ENCODE measurements around the gene ADAT1.

Gene ADAT1

GRCh38 chr16:75640598-75640997 lies 17.5 kb upstream of the ADAT1 start:
- H3K4me3 Mint-ChIP-seq, result no peak overlapping the region
- no peaks in the 10 kb centered on the region for H3K9me3 Mint-ChIP-seq
- DNase-seq, result no peak
- peaks cover 8% of the 10 kb centered on the region for H3K27me3 Mint-ChIP-seq (ENCODE audit: low read depth, poor library complexity)
- TF ChIP-seq, protein P1, sequence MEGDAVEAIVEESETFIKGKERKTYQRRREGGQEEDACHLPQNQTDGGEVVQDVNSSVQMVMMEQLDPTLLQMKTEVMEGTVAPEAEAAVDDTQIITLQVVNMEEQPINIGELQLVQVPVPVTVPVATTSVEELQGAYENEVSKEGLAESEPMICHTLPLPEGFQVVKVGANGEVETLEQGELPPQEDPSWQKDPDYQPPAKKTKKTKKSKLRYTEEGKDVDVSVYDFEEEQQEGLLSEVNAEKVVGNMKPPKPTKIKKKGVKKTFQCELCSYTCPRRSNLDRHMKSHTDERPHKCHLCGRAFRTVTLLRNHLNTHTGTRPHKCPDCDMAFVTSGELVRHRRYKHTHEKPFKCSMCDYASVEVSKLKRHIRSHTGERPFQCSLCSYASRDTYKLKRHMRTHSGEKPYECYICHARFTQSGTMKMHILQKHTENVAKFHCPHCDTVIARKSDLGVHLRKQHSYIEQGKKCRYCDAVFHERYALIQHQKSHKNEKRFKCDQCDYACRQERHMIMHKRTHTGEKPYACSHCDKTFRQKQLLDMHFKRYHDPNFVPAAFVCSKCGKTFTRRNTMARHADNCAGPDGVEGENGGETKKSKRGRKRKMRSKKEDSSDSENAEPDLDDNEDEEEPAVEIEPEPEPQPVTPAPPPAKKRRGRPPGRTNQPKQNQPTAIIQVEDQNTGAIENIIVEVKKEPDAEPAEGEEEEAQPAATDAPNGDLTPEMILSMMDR (IDR thresholded peaks at IDR 0.05), result no peak
- peaks cover 8% of the 10 kb centered on the region for H3K4me1 Mint-ChIP-seq
- peaks cover 81% of the 10 kb centered on the region for H3K36me3 Mint-ChIP-seq (ENCODE audit: low read depth)
- H3K27ac Mint-ChIP-seq, result peak overlapping the region; percentile 82

- H3K27me3 Mint-ChIP-seq (ENCODE audit: low read depth, poor library complexity), result peaks cover 8% of the 10 kb centered on the region
- TF ChIP-seq, protein P1 (IDR thresholded peaks at IDR 0.05), result no peak
- H3K36me3 Mint-ChIP-seq (ENCODE audit: low read depth), result peaks cover 79% of the 10 kb centered on the region
- no peak for DNase-seq
- no peak overlapping the region for H3K4me3 Mint-ChIP-seq
- H3K4me1 Mint-ChIP-seq, result no peaks in the 10 kb centered on the region
- peak overlapping the region; percentile 30 for H3K27ac Mint-ChIP-seq
- no peaks in the 10 kb centered on the region for H3K9me3 Mint-ChIP-seq
These were observed 12.0 kb upstream of the ADAT1 start for GRCh38 chr16:75635036-75635435.

- TF ChIP-seq, protein P1 (IDR thresholded peaks at IDR 0.05), result no peak
- no peaks in the 10 kb centered on the region for H3K4me1 Mint-ChIP-seq
- H3K4me3 Mint-ChIP-seq, result no peak overlapping the region
- H3K9me3 Mint-ChIP-seq, result no peaks in the 10 kb centered on the region
- H3K27me3 Mint-ChIP-seq (ENCODE audit: low read depth, poor library complexity), result peaks cover 8% of the 10 kb centered on the region
- peaks cover 83% of the 10 kb centered on the region for H3K36me3 Mint-ChIP-seq (ENCODE audit: low read depth)
- no peak overlapping the region for H3K27ac Mint-ChIP-seq
- DNase-seq, result no peak
These were observed 9.8 kb upstream of the ADAT1 start for GRCh38 chr16:75632857-75633256.

DNA sequence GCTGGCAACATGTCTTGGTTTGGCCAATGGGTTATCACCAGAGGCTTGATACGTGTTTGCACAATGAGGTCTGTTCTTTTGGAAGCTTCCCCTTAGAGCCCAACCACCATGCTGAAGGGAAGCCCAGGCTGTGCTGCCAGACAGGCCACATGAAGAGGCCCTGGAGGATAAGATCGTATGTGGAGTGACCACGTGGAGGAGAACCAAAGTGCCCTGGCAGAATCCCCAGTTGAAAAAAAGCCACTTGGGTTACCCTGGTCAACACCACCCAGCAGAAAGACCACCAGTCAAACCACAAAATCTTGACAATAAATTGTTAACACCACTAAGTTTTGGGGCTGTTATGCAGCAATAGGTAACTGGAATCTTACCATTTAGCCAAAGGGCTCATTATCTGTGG lies 7.0 kb upstream of the ADAT1 start:
- H3K4me3 Mint-ChIP-seq, result no peak overlapping the region
- no peak overlapping the region for H3K27ac Mint-ChIP-seq
- no peaks in the 10 kb centered on the region for H3K9me3 Mint-ChIP-seq
- no peaks in the 10 kb centered on the region for H3K27me3 Mint-ChIP-seq (ENCODE audit: low read depth, poor library complexity)
- TF ChIP-seq, protein P1 (IDR thresholded peaks at IDR 0.05), result no peak
- peaks cover 80% of the 10 kb centered on the region for H3K36me3 Mint-ChIP-seq (ENCODE audit: low read depth)
- DNase-seq, result no peak
- H3K4me1 Mint-ChIP-seq, result no peaks in the 10 kb centered on the region

DNA sequence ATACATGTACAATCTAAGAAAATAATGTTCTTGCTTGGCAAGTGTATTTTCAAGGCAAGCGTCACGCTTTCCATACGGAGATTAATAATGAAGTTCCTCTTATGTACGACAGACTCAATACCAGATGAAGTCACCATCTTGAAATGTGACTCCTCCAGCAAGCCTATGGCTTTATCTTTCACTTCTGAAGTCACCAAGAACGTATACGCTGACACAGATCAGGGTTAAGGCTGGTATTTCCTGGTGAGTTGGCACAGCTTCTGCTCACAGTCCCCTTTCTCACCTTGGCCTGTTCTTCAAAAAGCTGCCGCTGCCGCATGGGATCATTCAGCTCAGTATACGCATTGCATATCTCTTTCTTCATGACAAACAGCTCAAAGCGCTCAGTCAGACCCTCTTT lies 6.1 kb upstream of the ADAT1 start:
- DNase-seq, result no peak
- no peaks in the 10 kb centered on the region for H3K27me3 Mint-ChIP-seq (ENCODE audit: low read depth, poor library complexity)
- no peak overlapping the region for H3K4me3 Mint-ChIP-seq
- TF ChIP-seq, protein P1 (IDR thresholded peaks at IDR 0.05), result no peak
- peaks cover 80% of the 10 kb centered on the region for H3K36me3 Mint-ChIP-seq (ENCODE audit: low read depth)
- H3K9me3 Mint-ChIP-seq, result no peaks in the 10 kb centered on the region
- H3K27ac Mint-ChIP-seq, result peak overlapping the region; percentile 79
- H3K4me1 Mint-ChIP-seq, result no peaks in the 10 kb centered on the region

GRCh38 chr16:75628351-75628750 lies 5.3 kb upstream of the ADAT1 start:
- Mint-ChIP-seq H3K27me3 (ENCODE audit: low read depth, poor library complexity) (no peaks in the 10 kb centered on the region), H3K27ac (no peak overlapping the region), H3K36me3 (ENCODE audit: low read depth) (peaks cover 75% of the 10 kb centered on the region), H3K9me3 (no peaks in the 10 kb centered on the region), H3K4me3 (no peak overlapping the region), H3K4me1 (no peaks in the 10 kb centered on the region)
- DNase-seq, result no peak
- TF ChIP-seq, protein P1 (IDR thresholded peaks at IDR 0.05), result no peak
